Measurements from ENCODE around the gene HEXD. TPM values are rescaled to one million over a fixed set of nuclear protein-coding genes. Genes with fewer than 3 reads are reported as not detected.
"Not testable (repeated sequence)": the region's sequence is repeated elsewhere in the genome, so short reads cannot be mapped to it uniquely, and the experiment has no call there.

The HEXD gene
- total RNA-seq, 1 donor from 2014 or later = 90.4 TPM

DNA sequence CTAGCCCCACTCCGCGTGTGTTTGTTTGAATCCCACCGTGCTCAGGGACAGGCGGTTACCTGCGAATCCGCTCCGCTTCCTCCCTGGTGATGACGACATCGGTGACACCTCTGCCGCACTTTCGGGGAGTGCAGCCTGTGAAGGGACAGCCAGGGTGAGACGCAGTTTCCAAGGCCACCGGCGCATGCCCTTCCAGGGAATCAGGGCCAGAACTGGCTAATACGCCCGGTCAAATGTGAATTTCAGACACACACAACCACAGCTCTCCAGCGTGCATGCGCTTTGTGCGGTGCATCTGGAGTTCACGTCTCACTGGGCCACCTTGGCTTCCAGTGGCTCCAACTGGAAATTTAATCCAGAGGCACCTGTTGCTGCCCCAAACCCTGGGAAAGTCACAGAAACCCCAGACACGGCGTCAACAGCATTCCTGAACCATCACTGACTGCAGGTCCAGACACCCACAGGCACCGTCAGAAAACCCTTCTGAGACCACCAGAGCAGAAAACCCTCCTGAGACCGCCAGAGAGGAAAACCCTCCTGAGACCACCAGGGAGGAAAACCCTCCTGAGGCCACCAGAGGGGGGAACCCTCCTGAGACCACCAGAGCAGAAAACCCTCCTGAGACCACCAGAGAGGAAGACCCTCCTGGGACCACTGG lies 6.6 kb upstream of the HEXD start:
- intact Hi-C loops (cut with DNase I) = loop anchor here (5.0 kb wide), 1 partner anchor 59 kb away; no protein-coding TSS in a partner anchor
- no peaks in the 10 kb centered on the region for H3K9me3 ChIP-seq
- H3K27ac ChIP-seq = no peak overlapping the region
- no peak for DNase-seq (ENCODE audit: extremely low spot score in 2 of 2)
- H3K27me3 ChIP-seq = no peaks in the 10 kb centered on the region
- peaks cover 7% of the 10 kb centered on the region for H3K4me1 ChIP-seq
- peaks cover 0 to 4% of the 10 kb centered on the region in 2 donors for H3K36me3 ChIP-seq
- TF ChIP-seq POLR2AphosphoS5 (IDR thresholded peaks at IDR 0.05; ENCODE audit: insufficient read depth in 1 of 2, low read depth in 1 of 2) = no peak
- no peak for TF ChIP-seq POLR2A (IDR thresholded peaks at IDR 0.05)
- TF ChIP-seq, protein P1, sequence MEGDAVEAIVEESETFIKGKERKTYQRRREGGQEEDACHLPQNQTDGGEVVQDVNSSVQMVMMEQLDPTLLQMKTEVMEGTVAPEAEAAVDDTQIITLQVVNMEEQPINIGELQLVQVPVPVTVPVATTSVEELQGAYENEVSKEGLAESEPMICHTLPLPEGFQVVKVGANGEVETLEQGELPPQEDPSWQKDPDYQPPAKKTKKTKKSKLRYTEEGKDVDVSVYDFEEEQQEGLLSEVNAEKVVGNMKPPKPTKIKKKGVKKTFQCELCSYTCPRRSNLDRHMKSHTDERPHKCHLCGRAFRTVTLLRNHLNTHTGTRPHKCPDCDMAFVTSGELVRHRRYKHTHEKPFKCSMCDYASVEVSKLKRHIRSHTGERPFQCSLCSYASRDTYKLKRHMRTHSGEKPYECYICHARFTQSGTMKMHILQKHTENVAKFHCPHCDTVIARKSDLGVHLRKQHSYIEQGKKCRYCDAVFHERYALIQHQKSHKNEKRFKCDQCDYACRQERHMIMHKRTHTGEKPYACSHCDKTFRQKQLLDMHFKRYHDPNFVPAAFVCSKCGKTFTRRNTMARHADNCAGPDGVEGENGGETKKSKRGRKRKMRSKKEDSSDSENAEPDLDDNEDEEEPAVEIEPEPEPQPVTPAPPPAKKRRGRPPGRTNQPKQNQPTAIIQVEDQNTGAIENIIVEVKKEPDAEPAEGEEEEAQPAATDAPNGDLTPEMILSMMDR (IDR thresholded peaks at IDR 0.05) = no peak
- H3K4me3 ChIP-seq = no peak overlapping the region

DNA sequence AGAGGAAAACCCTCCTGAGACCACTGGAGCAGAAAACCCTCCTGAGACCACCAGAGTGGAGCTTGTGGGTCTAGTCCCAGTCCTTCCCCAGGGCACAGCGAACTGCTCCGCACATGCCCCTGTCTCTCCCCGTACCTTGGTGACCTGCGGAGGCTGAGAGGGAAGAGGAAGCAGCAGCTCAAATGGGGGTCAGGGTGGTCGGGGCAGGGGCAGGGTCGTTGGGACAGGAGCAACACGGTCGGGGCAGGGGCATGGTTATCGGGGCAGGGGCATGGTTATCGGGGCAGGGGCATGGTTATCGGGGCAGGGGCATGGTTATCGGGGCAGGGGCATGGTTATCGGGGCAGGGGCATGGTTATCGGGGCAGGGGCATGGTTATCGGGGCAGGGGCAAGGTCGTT lies 6.1 kb upstream of the HEXD start:
- intact Hi-C loops (cut with DNase I) = loop anchor here (5.0 kb wide), 1 partner anchor 60 kb away; no protein-coding TSS in a partner anchor
- H3K9me3 ChIP-seq; H3K4me1 ChIP-seq; H3K36me3 ChIP-seq; DNase-seq (ENCODE audit: extremely low spot score in 2 of 2); H3K4me3 ChIP-seq; H3K27ac ChIP-seq; H3K27me3 ChIP-seq: not testable (repeated sequence)

- intact Hi-C loops (cut with DNase I) = loop anchor here (5.0 kb wide), 1 partner anchor 61 kb away; no protein-coding TSS in a partner anchor
- no peak overlapping the region for H3K27ac ChIP-seq
- H3K9me3 ChIP-seq = no peaks in the 10 kb centered on the region
- no peak for DNase-seq (ENCODE audit: extremely low spot score in 2 of 2)
- H3K4me1 ChIP-seq = peaks cover 10% of the 10 kb centered on the region
- H3K36me3 ChIP-seq = peaks cover 0 to 4% of the 10 kb centered on the region in 2 donors
- H3K27me3 ChIP-seq = no peaks in the 10 kb centered on the region
- no peak overlapping the region for H3K4me3 ChIP-seq
- no peak for TF ChIP-seq POLR2AphosphoS5 (IDR thresholded peaks at IDR 0.05; ENCODE audit: insufficient read depth in 1 of 2, low read depth in 1 of 2)
- TF ChIP-seq POLR2A (IDR thresholded peaks at IDR 0.05) = no peak
- TF ChIP-seq, protein P1 (IDR thresholded peaks at IDR 0.05) = no peak
These were observed 5.3 kb upstream of the HEXD start for GRCh38 chr17:82412535-82413520.

- no peaks in the 10 kb centered on the region for H3K36me3 ChIP-seq
- peaks cover 23% of the 10 kb centered on the region for H3K4me1 ChIP-seq
- no peaks in the 10 kb centered on the region for H3K27me3 ChIP-seq
- no peak overlapping the region for H3K4me3 ChIP-seq
- no peak overlapping the region for H3K27ac ChIP-seq
- DNase-seq (ENCODE audit: extremely low spot score in 2 of 2) = no peak
- intact Hi-C loops (cut with DNase I) = loop anchor here (5.0 kb wide), 1 partner anchor 62 kb away; no protein-coding TSS in a partner anchor
- no peaks in the 10 kb centered on the region for H3K9me3 ChIP-seq
- TF ChIP-seq POLR2A (IDR thresholded peaks at IDR 0.05) (no peak), POLR2AphosphoS5 (IDR thresholded peaks at IDR 0.05; ENCODE audit: insufficient read depth in 1 of 2, low read depth in 1 of 2) (peak in 1 of 2 donors; percentile 42)
- TF ChIP-seq, protein P1 (IDR thresholded peaks at IDR 0.05) = peak; percentile 64 to 87 (median 75)
These were observed 3.4 kb upstream of the HEXD start for GRCh38 chr17:82414548-82415281.

GRCh38 chr17:82415336-82415735 lies 2.8 kb upstream of the HEXD start:
- TF ChIP-seq, protein P1 (IDR thresholded peaks at IDR 0.05) = no peak
- TF ChIP-seq POLR2A (IDR thresholded peaks at IDR 0.05) = no peak
- no peak for TF ChIP-seq POLR2AphosphoS5 (IDR thresholded peaks at IDR 0.05; ENCODE audit: insufficient read depth in 1 of 2, low read depth in 1 of 2)
- H3K27me3 ChIP-seq = no peaks in the 10 kb centered on the region
- intact Hi-C loops (cut with DNase I) = no loop called here
- H3K27ac ChIP-seq = no peak overlapping the region
- H3K4me1 ChIP-seq = peaks cover 25% of the 10 kb centered on the region
- H3K9me3 ChIP-seq = no peaks in the 10 kb centered on the region
- no peak overlapping the region for H3K4me3 ChIP-seq
- DNase-seq (ENCODE audit: extremely low spot score in 2 of 2) = no peak
- H3K36me3 ChIP-seq = peaks cover 0 to 3% of the 10 kb centered on the region in 2 donors

Measured in vagina (tissue), 2 donors.